GM21381 (cell line): ENCODE results near the gene OR52I1.

ENCODE experiments used
- ATAC-seq: cut with Tn5 transposase; IDR thresholded peaks from one replicate; pipeline ENCODE4 v1.9.1; 2021; ENCODE audit warnings: mild to moderate bottlenecking, moderate library complexity; ENCODE audit not compliant: unreplicated experiment

The OR52I1 gene

GRCh38 chr11:4593739-4594138 is at the start of gene OR52I1:
OR52I1 (plus strand) TSS chr11:4594039; CDS start chr11:4594039, 0 bp downstream.
- ATAC-seq: no peak

DNA sequence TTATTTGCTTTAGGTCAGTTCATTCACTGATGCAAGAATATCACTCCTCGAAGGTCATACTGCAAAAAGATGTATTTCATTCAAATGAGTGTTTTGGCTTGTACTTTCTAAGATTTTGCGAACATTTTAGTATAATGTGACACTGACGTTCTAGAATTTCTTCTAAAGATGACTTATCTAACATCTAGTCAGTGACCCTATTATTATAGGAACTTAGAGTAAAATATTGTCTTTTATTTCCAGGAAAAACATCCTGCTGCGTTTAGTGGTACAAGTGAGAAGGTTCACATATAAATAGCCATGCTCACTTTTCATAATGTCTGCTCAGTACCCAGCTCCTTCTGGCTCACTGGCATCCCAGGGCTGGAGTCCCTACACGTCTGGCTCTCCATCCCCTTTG is 48.9 kb upstream of the OR52I1 start, which contains the start of gene OR52M1:
Gene OR52M1, plus strand, starts transcription at position 301 of the 400 bp plus-strand sequence. Its CDS starts 0 bp downstream, at position 301.
- ATAC-seq: no peak

DNA sequence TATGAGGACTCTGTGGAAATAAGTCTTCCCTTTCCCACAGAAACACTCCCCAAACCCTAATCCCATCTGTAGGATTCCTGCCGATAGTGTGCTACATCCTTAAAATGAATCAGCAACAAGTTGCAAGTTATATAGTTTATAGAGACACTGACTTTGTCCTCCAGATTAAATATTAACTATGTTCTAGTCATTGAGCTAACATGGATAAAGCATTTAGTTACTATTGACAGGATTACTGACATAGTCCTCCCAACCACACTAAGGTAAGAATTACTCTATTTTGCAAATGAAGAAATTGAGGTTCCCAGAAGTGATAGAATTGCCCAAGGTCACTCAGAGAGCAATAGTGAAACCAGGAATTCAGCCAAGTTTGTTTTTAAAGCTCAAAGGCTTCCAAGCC is 47.0 kb upstream of the OR52I1 start:
- ATAC-seq: no peak

- no peak for ATAC-seq
Observed at GRCh38 chr11:4547416-4547815, 46.4 kb upstream of the OR52I1 start.

GRCh38 chr11:4551346-4551979 is 42.4 kb upstream of the OR52I1 start:
- ATAC-seq: no peak

- no peak for ATAC-seq
Observed at GRCh38 chr11:4559527-4560440, 34.1 kb upstream of the OR52I1 start.

- ATAC-seq: no peak
Observed at GRCh38 chr11:4560467-4560866, 33.4 kb upstream of the OR52I1 start.

DNA sequence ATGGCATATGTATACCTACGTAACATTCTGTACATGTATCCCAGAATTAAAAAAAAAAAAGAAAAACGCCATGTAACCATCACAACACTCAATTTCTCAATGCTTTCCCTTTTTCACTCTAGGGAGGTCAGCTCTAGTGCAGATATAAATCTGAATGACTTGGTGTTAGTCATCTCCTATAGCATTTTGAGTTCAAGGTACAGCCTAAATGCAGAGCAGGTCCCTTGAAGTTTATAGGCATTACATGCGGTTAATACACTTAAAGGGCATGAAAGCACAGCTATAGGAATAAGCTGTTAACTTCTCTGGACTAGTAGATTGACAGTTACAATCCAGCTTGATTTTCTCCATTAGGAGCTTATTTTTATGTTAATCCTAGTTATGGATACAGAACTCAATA is 28.5 kb upstream of the OR52I1 start:
- no peak for ATAC-seq

DNA sequence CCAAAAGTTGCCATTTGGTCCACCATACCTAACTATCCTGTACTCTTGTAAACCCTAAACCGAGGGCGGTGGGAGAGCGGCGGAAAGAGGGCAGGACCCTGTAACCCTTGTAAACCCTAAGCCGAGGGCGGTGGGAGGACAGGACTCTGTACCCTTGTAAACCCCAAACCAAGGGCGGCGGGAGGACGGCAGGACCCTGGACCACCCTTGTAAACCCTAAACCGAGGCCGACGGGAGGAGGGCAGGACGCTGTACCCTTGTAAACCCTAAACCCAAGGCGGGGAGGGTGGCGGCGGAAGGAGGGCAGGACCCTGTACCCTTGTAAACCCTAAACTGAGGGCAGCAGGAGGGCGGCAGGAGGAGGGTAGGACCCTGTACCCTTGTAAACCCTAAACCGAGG is 24.8 kb upstream of the OR52I1 start:
- no peak for ATAC-seq

DNA sequence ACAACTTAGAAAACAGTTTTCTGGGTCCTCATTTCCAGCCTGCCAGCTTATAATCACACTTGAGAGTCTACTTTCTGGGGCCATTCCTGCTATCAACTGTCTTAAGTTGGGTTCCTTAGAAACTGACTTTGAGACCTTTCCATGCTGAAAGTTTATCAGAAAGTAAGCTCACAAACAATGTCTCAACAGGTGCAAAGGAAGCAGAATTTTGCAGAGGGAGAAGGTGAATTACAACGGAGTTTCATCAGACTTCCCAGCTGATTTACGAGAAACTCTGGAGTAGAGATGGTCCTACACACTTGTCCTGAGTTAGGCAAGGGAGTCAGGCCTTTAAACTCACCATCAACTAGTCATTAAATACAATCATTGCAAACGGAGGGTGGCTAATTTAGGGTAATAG is 17.0 kb upstream of the OR52I1 start:
- no peak for ATAC-seq

- no peak for ATAC-seq
Observed at GRCh38 chr11:4577761-4578160, 16.1 kb upstream of the OR52I1 start.

DNA sequence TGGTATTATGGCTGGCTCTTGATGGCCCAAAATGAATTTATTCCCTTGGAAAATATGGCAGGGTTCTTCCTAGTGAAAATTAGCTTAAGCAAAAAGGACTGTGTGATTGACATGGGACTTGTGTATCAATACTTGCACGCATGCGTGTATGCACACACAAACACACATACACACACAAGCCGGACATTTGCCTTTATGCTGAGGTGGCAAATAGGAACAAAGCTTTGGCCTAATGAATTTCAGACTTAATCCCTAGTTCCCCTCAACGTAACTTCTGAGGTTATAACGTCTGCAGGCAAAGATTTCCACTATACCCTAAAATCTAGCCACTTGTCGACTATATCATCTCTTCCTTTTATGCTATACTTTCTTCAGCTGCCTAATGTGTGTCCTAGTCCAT is 15.2 kb upstream of the OR52I1 start:
- ATAC-seq: no peak

DNA sequence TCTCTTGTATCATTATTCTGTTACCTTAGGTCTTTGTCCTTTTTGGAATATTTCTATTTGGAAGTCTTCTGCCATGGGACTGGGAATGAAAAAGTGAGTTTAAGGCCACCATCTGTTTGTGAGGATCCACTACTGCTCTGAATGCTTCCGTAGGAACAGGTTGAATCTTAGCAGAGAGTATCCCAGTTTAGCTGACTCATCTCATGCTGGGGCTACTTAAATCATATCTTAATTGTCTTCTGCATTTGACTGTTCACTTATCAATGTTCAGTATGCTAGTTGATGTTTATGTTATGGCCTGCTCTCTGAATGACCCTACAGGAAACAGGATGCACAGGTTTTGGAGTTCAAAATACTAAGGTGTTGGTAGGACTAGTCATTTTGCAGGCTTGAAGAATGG is 13.7 kb upstream of the OR52I1 start:
- ATAC-seq: no peak

GRCh38 chr11:4581443-4581842 is 12.4 kb upstream of the OR52I1 start, which contains the start of gene OR52I2:
OR52I2 (plus strand) TSS chr11:4581743.
- ATAC-seq: no peak

DNA sequence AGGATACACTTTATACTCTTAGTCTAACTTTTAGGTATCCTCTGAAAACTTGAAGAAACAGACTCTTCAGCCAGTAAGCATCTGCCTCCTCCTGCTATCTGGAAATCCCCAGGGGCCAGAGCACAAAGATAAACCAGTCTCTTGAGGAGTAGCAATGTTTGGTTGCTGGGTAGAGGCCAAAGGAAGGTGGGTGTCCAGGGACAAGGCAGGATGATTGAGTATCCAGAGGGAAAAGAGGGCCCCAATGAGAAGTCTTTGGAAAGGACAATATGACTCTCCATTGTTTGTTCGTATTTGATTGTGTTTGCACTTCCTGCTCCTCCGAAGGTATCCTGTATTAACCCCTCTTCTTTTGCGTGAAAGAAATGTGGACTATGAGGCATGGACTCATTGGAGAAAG is 4.8 kb upstream of the OR52I1 start:
- no peak for ATAC-seq

GRCh38 chr11:4605057-4605456 is 11.2 kb downstream of the OR52I1 start:
- no peak for ATAC-seq

- no peak for ATAC-seq
Observed at GRCh38 chr11:4606231-4607015, 12.6 kb downstream of the OR52I1 start.

- ATAC-seq: no peak
Observed at GRCh38 chr11:4607096-4607495, 13.3 kb downstream of the OR52I1 start.

DNA sequence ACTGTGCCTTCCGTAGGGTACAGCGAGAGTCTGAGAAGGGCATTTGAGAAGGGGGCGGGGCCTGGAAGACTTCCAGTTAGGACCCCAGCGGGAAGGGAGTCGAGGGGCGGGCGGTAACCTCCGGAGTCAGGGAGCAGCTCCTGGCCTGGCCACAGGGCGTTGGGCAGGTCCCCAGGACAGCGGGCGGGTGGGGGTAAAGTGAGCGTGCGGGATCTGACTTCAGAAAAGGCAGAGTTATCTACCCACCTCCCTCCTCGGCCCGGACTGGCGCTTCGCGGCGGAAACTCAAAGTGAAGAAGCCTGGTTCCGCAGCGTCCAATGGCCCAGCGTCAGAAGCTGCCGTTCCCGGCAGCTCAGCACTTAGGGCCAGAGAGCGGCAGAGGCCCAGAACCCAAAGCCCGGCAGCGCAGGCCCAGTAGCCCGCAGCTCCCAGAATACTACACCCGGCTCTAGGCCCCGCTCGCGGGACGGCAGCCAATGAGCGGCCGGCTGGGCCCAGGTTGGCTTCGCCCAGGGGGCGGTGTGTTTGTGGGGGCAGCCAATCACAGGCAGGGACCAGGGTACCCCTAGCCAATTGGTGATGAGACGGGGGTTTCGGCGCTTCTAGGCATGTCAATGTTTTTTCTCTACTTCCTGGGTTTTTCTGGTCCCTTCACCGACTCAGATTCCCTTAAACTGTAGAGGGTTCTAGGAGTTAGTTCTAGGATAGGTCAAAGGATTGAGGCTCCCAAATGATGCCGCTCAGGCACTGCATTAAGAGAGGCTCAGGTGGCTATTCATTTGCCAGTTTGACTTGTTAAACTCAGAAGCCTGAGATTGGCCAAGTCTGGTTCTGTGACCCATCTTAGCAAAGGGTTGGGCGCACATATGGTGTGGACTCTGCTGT is 14.2 kb downstream of the OR52I1 start, which contains the start of gene TRIM68:
Gene TRIM68, minus strand, starts transcription at position 451 of the 886 bp plus-strand sequence. CDS start 2,727 bp downstream, outside the sequence.
- peak; percentile 100 for ATAC-seq

DNA sequence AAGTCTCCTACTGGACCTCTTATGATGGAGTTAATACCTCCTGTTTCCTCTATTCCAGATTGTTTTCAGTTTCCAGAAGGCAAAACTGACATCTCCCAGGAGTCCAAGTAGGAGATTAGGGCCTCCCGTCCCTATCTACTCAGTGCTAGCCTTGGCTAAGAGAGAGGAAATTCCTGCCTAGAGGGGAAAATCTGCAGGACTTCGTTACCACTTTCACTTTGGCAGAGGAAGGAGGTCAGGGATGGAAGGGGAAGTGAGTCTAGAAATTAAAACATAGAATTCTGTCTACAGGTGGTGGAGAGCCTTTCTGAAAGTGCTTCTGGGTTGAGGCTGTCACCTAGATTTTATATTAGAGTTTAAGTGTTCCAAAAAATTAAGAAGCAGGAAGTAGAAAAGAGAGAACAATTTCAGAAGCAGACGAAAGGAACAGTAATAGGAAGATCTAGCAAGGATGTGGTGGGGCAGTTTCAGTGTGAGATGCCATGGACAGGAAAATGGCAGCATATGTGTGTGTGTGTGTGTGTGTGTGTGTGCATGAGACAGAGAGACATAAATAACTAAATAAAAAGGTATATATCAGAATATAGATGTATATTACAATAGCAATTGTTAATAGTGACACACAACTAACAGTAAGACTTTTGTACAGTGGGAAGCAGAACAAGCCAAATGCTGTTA is 16.6 kb downstream of the OR52I1 start:
- no peak for ATAC-seq
